Stimulated activated naive B cell treated with anti-CD40 and anti-IgM and Interleukin-4, amounts not matched to agents 10 μg/mL and 1 μg/mL and 100 μg/mL, for 72 hours (primary cell): Measurements from ENCODE around the gene METTL22.
"Not testable (repeated sequence)": the region's sequence is repeated elsewhere in the genome, so short reads cannot be mapped to it uniquely, and the experiment has no call there.

Experiments used
- ATAC-seq, 2 donors: fragments of 150-1000 bp; cut with Tn5 transposase; replicated peaks; 2 replicates each; pipeline ENCODE4 v1.10.0; 2021; ENCODE audit warnings: moderate library complexity in 1 of 2
- DNase-seq: peaks from one replicate; pipeline ENCODE4 v3.0.0; 2021
- H3K27ac Mint-ChIP-seq: one replicate; pipeline ENCODE4 v1.8.0; 2022; ENCODE audit warnings: mild to moderate bottlenecking, mixed read lengths
- H3K27me3 Mint-ChIP-seq, 2 donors: one replicate each; pipeline ENCODE4 v1.8.0; 2022; ENCODE audit warnings: mixed read lengths in 2 of 2
- H3K36me3 Mint-ChIP-seq, 2 donors: one replicate each; pipeline ENCODE4 v1.8.0; 2022; ENCODE audit warnings: mixed read lengths in 2 of 2, mild to moderate bottlenecking in 1 of 2
- H3K4me1 Mint-ChIP-seq, 2 donors: one replicate each; pipeline ENCODE4 v1.8.0; 2022; ENCODE audit warnings: mixed read lengths in 2 of 2, mild to moderate bottlenecking in 1 of 2
- H3K4me3 Mint-ChIP-seq, 2 donors: one replicate each; pipeline ENCODE4 v1.8.0; 2022; ENCODE audit warnings: mild to moderate bottlenecking in 2 of 2, mixed read lengths in 2 of 2, moderate library complexity in 1 of 2
- H3K9me3 Mint-ChIP-seq, 2 donors: one replicate each; pipeline ENCODE4 v1.8.0; 2022; ENCODE audit warnings: mixed read lengths in 2 of 2, mild to moderate bottlenecking in 1 of 2

Gene METTL22

DNA sequence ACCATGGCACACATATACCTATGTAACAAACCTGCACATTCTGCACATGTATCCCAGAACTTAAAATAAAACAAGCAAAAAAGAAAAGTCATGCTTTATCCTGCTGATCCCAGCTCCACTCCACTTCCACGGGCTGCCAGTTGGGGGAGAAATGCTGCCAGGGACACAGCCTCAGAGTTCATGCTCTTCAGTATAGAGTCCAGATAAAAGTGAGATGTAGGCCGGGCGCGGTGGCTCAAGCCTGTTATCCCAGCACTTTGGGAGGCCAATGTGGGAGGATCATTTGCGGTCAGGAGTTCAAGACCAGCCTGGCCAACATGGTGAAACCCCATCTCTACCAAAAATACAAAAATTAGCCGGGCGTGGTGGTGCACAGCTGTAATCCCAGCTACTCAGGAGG, 30.5 kb downstream of the METTL22 start:
- Mint-ChIP-seq H3K36me3 (peaks cover 17 to 24% of the 10 kb centered on the region in 2 donors), H3K4me1 (peaks cover 5 to 16% of the 10 kb centered on the region in 2 donors)
- ATAC-seq, H3K27ac Mint-ChIP-seq, H3K27me3 Mint-ChIP-seq, H3K9me3 Mint-ChIP-seq, DNase-seq, H3K4me3 Mint-ChIP-seq: not testable (repeated sequence)

DNA sequence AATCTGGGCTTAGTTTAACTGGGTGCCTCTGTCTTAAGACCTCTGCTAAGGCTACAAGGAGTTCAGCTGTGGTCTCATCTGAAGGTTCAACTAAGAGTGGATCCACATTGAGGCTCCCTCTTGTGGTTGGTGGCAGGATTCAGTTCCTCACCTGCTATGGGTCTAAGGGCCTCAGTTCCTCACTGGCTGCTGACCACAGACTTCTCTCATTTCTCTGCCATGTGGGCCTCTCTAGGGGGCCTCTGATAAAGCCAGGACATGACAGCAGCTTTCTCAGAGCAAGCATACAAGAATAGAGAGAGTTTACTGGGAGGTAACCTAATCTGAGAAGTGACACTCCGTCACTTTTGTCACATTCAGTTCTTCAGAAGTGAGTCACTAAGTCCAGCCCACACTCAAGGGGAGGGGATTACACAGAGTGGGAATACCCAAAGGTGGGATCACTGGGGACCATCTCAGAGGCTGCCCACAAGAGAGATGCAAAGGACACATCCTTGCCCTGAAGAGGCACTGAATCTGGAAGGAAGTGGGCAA, 33.8 kb downstream of the METTL22 start:
- Mint-ChIP-seq H3K4me1 (peaks cover 5 to 16% of the 10 kb centered on the region in 2 donors), H3K27me3 (no peaks in the 10 kb centered on the region), H3K9me3 (no peaks in the 10 kb centered on the region), H3K27ac (peak overlapping the region; percentile 56), H3K4me3 (no peak overlapping the region), H3K36me3 (peaks cover 11 to 14% of the 10 kb centered on the region in 2 donors)
- peak; percentile 96 to 97 for ATAC-seq
- peak; percentile 66 for DNase-seq

DNA sequence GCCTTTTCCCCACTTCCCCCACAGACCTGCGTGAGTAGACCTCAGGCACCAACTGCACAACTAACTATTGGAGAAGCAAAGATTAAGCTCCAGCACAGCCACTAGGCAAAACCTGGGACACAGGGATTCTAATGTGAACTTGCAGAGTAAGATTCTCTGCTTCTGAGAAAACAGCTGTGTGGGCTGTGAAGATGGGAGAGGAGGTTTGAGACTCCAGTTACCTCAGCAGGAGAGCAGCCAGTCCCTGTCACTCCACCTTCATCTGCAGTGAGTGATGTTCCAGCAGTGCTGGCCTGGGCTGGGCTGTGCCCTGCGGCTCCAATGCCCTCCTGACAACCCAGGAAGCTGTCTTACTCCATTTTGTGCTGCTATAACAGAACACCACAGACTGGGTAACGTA, 34.9 kb downstream of the METTL22 start:
- DNase-seq (no peak), ATAC-seq (no peak)
- H3K36me3 Mint-ChIP-seq = peaks cover 11 to 14% of the 10 kb centered on the region in 2 donors
- no peaks in the 10 kb centered on the region for H3K27me3 Mint-ChIP-seq
- H3K27ac Mint-ChIP-seq = no peak overlapping the region
- H3K4me1 Mint-ChIP-seq = peaks cover 7 to 16% of the 10 kb centered on the region in 2 donors
- H3K4me3 Mint-ChIP-seq = no peak overlapping the region
- H3K9me3 Mint-ChIP-seq = no peaks in the 10 kb centered on the region

DNA sequence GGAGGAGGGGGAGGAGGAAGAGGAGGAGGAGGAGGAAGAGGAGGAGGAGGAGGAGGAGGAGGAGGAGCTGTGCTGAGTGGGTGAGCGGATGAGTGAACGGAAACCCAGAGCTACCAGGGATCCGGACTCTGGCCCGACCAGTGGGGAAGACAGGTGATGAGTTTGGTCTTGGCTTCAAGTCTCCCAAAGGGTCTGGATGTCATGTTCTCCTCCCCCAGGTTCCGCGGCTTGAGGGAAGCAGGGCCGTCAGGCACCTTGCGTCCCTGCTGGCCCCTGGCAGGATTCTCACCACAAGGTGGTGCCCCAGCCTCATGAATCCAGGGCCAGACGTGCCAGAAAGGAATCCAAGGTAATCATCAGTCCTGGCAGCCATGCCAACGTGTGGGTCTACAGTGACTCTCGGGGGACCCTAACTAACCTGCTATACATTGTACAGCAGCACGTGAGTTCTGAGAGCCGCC, 39.4 kb downstream of the METTL22 start:
- peaks cover 2 to 6% of the 10 kb centered on the region in 2 donors for H3K4me1 Mint-ChIP-seq
- H3K27ac Mint-ChIP-seq = no peak overlapping the region
- H3K36me3 Mint-ChIP-seq = peaks cover 6% of the 10 kb centered on the region in 2 donors
- peak; percentile 92 to 94 for ATAC-seq
- H3K9me3 Mint-ChIP-seq = no peaks in the 10 kb centered on the region
- no peak overlapping the region for H3K4me3 Mint-ChIP-seq
- no peaks in the 10 kb centered on the region for H3K27me3 Mint-ChIP-seq
- peak; percentile 59 for DNase-seq

DNA sequence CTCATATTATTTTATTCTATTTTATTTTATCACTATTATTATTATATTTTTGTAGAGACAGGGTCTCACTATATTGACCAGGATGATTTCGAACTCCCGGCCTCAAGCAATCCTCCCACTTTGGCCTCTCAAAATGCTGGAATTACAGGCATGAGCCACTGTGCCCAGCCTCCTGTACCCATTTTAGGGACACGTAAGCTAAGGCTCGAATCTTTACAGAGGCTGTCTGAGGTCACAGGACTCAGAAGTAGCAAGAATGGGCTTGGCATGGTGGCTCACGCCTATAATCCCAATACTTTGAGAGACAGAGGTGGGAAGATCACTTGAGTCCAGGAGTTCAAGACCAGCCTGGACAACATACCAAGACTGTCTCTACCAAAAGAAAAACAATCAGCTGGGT, 40.2 kb downstream of the METTL22 start:
- no peaks in the 10 kb centered on the region for H3K9me3 Mint-ChIP-seq
- H3K4me1 Mint-ChIP-seq = peaks cover 0 to 2% of the 10 kb centered on the region in 2 donors
- no peak overlapping the region for H3K27ac Mint-ChIP-seq
- DNase-seq (no peak), ATAC-seq (no peak)
- H3K36me3 Mint-ChIP-seq = peaks cover under 1 to 8% of the 10 kb centered on the region in 2 donors
- no peaks in the 10 kb centered on the region for H3K27me3 Mint-ChIP-seq
- H3K4me3 Mint-ChIP-seq = no peak overlapping the region

DNA sequence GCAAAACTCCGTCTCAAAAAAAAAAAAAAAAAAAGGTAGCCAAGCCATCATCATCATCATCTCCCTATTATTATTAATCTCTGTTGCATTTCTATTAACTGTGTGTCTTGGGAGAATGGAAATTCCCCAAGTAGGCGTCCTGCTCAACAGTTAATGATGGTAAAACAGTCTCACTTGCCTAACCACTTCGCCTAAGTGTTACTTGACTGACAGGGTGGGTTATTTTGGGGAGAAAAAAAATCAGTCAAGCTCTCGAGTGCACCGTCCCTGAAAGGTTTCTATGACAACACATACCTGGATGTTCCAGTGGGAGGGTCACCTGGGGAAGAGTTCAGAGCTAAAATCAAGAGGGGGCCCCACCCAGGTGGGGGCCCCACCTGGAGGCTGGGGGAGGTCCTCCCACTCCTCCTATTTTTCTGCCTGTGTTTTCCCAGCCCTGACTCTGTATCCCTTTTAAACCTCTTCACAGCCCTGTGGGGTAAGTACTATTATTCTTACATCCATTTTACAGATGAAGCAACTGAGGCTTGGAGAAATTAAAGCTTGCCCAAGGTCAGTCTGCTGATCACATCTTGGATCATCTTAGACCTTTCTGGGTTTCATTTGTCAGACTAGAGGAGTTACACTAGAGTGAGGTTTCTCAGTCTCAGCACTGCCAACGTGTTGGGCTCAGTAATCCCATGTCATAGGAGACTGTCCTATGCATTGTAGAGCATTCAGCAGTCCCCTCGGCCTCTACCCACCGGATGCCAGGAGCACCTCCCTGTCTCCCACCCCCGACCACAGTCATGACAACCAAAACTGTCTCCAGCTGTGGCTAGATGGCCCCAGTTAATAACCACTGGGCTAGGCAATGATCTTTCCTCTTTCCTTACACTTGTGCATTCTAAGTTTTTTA, 41.9 kb downstream of the METTL22 start:
- H3K27me3 Mint-ChIP-seq = no peaks in the 10 kb centered on the region
- peaks cover 0 to 3% of the 10 kb centered on the region in 2 donors for H3K9me3 Mint-ChIP-seq
- no peak for ATAC-seq
- peaks cover 0 to 2% of the 10 kb centered on the region in 2 donors for H3K4me1 Mint-ChIP-seq
- DNase-seq = no peak
- H3K4me3 Mint-ChIP-seq = no peak overlapping the region
- H3K36me3 Mint-ChIP-seq = peaks cover 6 to 15% of the 10 kb centered on the region in 2 donors
- no peak overlapping the region for H3K27ac Mint-ChIP-seq

DNA sequence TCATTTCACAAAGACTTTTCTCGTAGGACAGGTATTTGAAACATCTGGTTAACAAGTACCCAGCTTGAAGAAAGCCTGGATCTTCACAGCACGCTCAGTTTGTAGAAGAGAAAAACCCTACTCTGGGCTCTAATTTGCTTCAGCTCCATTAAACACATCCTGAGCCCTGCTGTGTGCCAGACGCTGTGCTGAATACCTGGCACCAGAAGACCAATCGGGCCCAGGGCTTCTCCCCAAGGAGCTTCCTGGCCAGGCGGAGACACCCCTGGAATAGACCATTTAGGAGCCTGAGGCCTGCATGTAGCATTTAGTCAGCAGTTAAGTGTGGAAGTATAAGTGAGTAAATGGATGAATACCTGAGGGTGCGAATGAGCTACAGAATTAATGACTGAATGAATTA, 44.0 kb downstream of the METTL22 start:
- Mint-ChIP-seq H3K9me3 (peaks cover 0 to 3% of the 10 kb centered on the region in 2 donors), H3K4me3 (no peak overlapping the region), H3K27me3 (no peaks in the 10 kb centered on the region), H3K27ac (no peak overlapping the region), H3K4me1 (peaks cover 0 to under 1% of the 10 kb centered on the region in 2 donors), H3K36me3 (peaks cover 7 to 15% of the 10 kb centered on the region in 2 donors)
- DNase-seq (no peak), ATAC-seq (no peak)

DNA sequence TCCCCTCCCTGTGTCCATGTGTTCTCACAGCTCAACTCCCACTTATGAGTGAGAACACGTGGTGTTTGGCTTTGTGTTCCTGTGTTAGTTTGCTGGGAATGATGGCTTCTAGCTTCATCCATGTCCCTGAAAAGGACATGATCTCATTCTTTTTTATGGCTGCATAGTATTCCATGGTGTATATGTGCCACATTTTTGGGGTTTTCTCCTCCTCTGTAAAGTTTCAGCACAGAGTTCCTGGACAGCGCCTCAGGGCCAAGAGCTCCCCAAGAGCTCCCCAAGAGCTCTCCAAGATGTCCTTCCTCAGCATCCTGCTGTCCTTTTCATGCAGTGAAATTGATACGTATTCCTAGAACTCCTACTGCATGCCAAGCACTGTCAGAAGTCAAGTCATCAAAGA, 46.0 kb downstream of the METTL22 start:
- Mint-ChIP-seq H3K27ac (no peak overlapping the region), H3K27me3 (no peaks in the 10 kb centered on the region), H3K36me3 (peaks cover 7 to 15% of the 10 kb centered on the region in 2 donors), H3K4me1 (no peaks in the 10 kb centered on the region), H3K4me3 (no peak overlapping the region), H3K9me3 (peaks cover 0 to 3% of the 10 kb centered on the region in 2 donors)
- no peak for ATAC-seq
- no peak for DNase-seq

DNA sequence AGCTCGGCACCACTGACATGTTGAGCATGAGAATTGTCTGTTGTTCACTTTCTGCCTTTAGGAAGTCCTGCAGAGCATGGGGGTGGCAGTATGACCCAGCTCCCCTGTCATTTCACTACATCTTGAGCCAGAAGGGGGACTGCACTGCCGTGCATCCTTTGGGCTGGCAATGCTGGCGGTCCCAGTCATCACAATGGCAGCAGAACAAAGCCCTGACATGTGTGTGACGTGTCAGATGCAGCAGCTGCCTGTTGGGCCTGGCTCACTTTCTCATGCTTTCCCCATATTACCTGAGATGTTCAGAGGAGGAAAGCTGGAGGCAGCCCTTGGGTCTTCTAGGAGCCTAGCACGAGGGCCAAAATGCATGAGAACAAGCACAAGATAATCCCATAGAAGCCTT, 46.6 kb downstream of the METTL22 start:
- H3K36me3 Mint-ChIP-seq = peaks cover 7 to 15% of the 10 kb centered on the region in 2 donors
- peaks cover 0 to 3% of the 10 kb centered on the region in 2 donors for H3K9me3 Mint-ChIP-seq
- H3K4me3 Mint-ChIP-seq = no peak overlapping the region
- no peaks in the 10 kb centered on the region for H3K27me3 Mint-ChIP-seq
- ATAC-seq (no peak), DNase-seq (no peak)
- H3K4me1 Mint-ChIP-seq = no peaks in the 10 kb centered on the region
- H3K27ac Mint-ChIP-seq = no peak overlapping the region

DNA sequence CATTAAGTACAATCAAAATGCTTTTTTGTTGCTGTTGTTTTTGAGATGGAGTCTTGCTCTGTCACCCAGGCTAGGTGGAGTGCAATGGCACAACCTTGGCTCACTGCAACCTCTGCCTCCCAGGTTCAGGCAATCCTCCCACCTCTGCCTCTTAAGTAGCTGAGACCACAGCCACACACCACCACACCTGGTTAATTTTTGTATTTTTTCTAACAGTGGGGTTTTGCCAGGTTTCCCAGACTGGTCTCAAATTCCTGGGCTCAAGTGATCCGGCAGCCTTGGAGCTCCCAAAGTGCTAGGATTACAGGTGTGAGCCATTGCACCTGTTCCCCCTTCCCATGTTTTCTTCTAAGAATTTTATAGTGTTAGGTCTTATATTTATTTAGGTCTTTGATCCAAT, 48.0 kb downstream of the METTL22 start:
- DNase-seq (no peak), ATAC-seq (no peak)
- Mint-ChIP-seq H3K4me1 (peaks cover 3 to 5% of the 10 kb centered on the region in 2 donors), H3K9me3 (peaks cover 0 to 3% of the 10 kb centered on the region in 2 donors), H3K36me3 (peaks cover 7 to 15% of the 10 kb centered on the region in 2 donors), H3K27ac (no peak overlapping the region), H3K4me3 (no peak overlapping the region), H3K27me3 (no peaks in the 10 kb centered on the region)

DNA sequence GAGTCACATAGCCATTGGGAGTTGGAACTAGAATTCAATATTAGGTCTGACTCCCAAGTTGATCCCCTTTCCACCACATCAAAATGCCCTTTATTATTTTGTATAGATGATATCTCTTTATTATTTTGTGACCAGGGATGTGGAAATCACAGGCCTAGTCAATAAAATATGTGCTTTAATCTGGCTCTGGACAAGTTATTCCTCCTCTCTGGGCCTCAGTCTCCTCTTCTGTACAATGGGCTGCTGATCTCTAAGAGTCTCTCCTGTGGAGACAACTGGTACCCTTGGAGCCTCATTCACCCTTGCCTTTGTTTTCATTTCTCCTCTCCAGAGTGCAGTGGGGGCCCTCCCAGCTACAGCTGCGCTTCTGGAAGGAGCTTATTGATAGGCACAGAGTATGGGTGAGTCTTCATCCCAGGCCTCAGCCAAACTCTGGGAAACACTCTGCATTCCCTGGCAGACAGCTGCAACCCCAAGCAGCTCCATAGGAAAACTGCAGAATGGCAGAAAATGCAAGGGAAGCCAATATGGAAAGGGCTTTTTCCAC, 48.6 kb downstream of the METTL22 start:
- no peak for DNase-seq
- no peak overlapping the region for H3K4me3 Mint-ChIP-seq
- no peaks in the 10 kb centered on the region for H3K27me3 Mint-ChIP-seq
- H3K36me3 Mint-ChIP-seq = peaks cover 9 to 13% of the 10 kb centered on the region in 2 donors
- H3K4me1 Mint-ChIP-seq = peaks cover 5 to 9% of the 10 kb centered on the region in 2 donors
- H3K27ac Mint-ChIP-seq = no peak overlapping the region
- peaks cover 0 to 3% of the 10 kb centered on the region in 2 donors for H3K9me3 Mint-ChIP-seq
- ATAC-seq = no peak

DNA sequence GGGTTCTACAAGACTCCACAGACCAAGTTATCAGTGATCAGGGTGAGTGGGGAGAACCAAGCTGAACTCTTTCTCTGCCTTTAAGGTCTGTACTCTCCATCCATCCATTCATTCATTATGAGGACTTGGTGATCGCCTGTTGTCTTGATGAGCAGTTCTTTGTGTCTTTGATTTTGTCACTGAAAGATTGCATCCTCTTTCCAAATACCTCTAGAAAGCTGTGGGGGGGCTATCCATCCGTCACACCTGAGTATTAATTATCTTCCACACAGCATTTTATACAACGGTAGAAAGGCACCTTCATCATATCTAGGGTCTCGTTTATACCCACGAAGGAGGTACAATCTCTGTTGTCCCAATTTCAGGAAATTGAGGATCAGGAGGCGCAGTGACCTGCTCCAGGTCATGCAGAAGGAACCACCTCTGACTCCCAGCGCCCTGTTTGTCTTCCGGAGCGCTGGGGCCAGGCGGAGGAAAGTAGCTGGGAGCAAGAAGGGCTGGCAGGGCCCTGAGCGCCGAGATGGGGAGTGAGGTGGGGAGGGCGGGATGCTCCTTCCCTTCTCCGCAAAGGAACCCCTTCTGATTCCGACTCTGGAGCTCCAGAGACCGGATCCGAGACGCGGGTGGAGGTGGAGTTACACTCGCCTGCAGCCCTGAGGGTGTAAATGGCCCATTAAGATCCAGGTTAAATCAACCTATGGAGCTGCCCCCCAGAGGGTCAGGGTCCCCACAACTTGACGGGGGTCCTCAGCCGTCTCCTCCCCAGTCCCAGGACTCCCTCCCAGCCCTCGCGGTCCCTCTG, 52.3 kb downstream of the METTL22 start:
- H3K27ac Mint-ChIP-seq = peak overlapping the region; percentile 75
- H3K9me3 Mint-ChIP-seq = no peaks in the 10 kb centered on the region
- H3K4me1 Mint-ChIP-seq = peaks cover 18 to 45% of the 10 kb centered on the region in 2 donors
- DNase-seq (no peak), ATAC-seq (peak; percentile 52 to 56)
- peaks cover 10 to 20% of the 10 kb centered on the region in 2 donors for H3K36me3 Mint-ChIP-seq
- H3K27me3 Mint-ChIP-seq = no peaks in the 10 kb centered on the region
- peak overlapping the region; percentile 95 to 97 for H3K4me3 Mint-ChIP-seq

DNA sequence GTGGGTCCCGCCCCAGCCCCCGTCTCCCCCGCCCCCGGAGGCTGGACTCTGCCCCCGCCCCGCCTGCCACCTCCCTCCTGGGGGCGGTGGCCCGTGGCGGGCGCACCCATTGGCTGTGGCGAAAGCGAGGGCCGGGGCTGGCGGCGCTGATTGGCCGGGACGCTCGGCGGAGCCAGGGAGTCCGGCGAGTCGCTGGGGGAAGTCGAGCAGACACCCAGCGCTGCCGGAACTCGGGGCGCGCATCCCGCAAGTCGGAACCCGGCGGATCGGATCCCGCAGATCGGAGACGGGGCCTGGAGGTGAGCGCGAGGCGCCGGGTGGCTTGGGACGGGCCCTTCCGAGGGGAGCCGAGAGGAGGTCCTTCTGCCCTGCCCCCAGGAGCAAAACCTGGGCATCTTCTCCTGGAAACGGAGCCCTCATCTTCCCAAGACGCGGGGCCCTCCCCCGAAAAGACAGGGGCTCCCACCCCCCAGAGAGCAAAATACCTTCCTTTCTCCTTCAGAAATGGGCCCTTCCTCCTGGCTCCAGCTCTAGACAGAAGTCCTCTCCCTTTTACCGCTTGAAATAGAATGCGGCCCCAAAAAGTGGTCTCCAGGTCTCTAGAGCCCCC, 53.0 kb downstream of the METTL22 start, which contains the start of gene ABAT:
Gene ABAT (plus strand): TSS at position 205 of the 610 bp plus-strand sequence. CDS start 61,123 bp downstream, outside the sequence.
- Mint-ChIP-seq H3K4me3 (peak within 1 kb of the TSS; percentile 95 to 97), H3K27ac (peak within 1 kb of the TSS; percentile 97), H3K36me3 (peaks cover 16 to 25% of the 10 kb centered on the region in 2 donors), H3K9me3 (peaks cover 0 to 2% of the 10 kb centered on the region in 2 donors), H3K4me1 (peaks cover 18 to 45% of the 10 kb centered on the region in 2 donors), H3K27me3 (no peaks in the 10 kb centered on the region)
- peak; percentile 98 to 99 for ATAC-seq
- DNase-seq = peak; percentile 86
